COLO668 (cell line): ENCODE measurements around the gene GRWD1.

Experiments used
- DNase-seq: peaks from one replicate; lab custom pipeline; 2025; ENCODE audit not compliant: unreplicated experiment; lab: John Stamatoyannopoulos, UW

Gene GRWD1

DNA sequence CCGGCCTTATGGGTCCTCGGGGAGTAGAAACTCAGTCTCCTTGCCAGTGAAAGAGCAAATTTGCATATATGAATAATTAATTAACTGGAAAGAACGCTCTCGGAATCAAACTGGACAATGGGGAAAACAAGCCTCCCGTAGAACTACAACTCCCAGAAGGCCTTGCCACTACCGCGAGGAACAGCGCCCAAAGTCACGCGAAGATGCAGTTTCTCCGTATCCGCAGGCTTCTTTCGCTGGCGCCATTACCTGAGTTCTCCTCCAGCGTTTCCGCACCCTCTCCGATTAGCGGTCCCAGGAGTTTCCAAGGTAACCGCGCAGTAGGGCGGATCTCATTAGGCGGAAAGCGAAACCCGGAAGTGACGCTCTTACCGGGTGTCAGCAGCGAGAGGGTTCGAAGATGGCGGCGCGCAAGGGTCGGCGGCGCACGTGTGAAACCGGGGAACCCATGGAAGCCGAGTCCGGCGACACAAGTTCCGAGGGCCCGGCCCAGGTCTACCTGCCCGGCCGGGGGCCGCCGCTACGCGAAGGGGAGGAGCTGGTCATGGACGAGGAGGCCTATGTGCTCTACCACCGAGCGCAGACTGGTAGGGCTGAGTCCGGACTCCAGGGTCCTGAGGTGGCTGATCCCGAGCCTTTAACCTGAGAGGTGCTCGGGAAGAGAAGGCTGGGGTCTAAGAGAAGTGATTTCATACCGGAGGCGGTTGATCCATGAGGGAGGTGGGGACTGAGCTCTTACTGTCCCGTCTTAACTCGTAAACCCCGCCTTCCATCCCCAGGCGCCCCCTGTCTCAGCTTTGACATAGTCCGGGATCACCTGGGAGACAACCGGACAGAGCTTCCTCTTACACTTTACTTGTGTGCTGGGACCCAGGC lies at the start of gene GRWD1:
GRWD1 (plus strand) TSS at position 378 of the 876 bp plus-strand sequence; CDS start at position 401, 23 bp downstream.
- peak; percentile 94 for DNase-seq

- no peak for DNase-seq
Measured at GRCh38 chr19:48396016-48396823, 49.6 kb upstream of the GRWD1 start.

DNA sequence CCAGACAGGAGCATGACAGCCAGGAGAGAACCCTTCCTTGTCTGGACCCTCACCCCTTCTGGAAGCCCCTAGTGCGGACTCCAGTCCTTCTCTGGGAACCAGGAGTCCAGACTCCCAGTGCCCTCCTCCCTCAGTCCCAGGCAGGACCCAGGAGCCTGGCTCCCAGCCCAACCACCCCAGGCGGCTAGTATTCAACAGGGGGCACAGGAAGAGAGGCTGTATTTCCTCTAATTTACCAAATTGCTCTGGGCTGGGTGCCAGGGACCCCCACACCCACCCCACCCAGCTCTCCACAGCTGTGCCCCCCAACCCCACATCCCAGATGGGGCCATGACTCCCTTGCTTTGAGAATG lies 49.0 kb upstream of the GRWD1 start:
- no peak for DNase-seq

DNA sequence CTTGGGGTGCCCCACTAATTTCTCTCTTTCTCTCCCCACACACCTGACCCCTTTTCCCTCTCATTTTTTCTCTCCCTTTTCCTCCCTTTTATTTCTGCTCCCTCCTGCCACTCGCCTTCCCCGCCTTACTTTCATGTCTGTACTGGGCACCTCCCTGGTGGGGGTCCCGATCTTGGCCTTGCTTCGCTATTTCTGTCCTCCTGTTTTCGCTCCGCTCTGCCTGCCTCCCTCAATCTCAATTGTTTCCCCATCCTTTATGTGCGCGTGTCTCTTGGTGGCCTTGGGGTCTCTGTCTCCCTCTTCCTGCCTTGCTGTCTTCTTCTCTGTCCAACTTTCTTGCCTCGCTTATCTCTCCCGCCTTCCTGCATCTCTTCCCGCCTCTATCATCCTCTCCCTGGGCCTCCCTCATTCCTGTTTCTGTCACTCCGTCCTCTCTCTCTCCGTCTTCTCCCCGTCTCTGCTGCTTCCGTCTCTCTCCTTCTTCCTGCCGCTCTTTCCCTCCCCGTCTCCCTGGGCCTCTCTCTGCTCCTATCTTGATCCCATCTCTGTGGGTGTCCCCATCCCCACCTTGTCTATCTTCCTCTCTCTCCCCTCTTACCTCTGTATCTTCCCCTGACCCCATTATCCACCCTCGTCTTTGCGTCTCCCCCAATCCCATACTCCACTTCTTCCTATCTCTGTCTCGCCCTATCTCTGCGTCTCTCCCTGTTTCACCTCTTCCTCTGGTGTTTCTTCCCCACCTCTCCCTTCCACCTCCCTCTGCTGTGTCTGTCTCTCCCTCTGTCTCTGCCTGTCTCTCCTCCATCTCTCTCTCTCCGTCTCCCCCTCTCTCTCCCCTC lies 48.3 kb upstream of the GRWD1 start:
- DNase-seq, result no peak

DNA sequence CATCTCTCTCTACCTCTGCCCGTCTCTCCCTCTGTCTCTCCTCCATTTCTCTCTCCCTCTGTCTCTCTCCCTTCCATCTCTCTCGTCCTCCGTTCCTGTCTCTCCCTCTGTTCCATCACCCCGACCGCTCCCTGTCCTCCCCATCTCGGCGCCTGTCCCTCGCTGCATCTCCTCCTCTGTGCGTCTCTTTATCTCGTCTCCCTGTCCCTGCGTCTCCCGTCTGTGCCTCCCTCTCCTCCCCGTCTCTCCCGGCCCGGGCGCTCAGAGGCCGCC lies 47.7 kb upstream of the GRWD1 start:
- no peak for DNase-seq

- peak; percentile 95 for DNase-seq
Measured at GRCh38 chr19:48398375-48399235, 47.2 kb upstream of the GRWD1 start.

DNA sequence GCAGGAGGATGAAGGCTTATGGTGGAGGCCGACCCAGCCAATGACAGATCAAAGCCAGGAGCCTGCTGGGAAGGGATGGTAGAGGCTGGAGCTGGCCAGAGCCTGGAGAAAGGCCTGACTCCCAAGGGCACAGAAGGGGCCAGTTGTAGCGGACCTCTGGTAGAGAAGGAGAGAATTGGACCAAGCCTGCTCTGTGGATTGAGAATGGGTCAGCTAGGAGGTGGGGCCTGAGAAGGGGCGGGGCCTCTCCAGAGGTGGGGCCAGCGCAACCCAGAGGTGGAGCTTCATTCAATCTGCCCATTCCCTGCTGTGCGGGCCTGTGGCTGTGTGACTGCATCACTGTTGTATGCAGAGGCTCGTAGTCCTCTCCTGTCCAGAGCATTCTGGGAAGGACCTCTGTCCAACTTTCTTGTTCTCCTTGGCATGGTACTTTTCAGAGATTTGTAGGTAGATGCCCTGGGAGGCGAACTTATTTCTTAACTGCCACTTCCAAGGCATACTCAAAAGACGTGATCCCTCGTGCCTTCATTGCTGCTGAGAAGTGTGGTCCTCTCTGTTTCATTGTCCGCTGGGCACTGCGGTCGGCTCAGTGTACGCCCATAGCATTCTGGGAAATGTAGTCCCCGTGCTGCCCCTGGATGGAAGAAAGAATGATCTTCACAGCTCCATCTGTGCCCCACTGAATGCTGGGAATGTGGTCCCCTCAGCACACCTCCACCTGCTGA lies 45.6 kb upstream of the GRWD1 start:
- peak; percentile 76 for DNase-seq

- no peak for DNase-seq
Measured at GRCh38 chr19:48401287-48401686, 44.5 kb upstream of the GRWD1 start.

GRCh38 chr19:48403606-48404005 lies 42.2 kb upstream of the GRWD1 start:
- DNase-seq, result peak; percentile 53

GRCh38 chr19:48405010-48405659 lies 40.6 kb upstream of the GRWD1 start:
- no peak for DNase-seq

- DNase-seq, result no peak
Measured at GRCh38 chr19:48405850-48406249, 39.9 kb upstream of the GRWD1 start.

- DNase-seq, result peak; percentile 33
Measured at GRCh38 chr19:48413879-48414587, 31.8 kb upstream of the GRWD1 start.

DNA sequence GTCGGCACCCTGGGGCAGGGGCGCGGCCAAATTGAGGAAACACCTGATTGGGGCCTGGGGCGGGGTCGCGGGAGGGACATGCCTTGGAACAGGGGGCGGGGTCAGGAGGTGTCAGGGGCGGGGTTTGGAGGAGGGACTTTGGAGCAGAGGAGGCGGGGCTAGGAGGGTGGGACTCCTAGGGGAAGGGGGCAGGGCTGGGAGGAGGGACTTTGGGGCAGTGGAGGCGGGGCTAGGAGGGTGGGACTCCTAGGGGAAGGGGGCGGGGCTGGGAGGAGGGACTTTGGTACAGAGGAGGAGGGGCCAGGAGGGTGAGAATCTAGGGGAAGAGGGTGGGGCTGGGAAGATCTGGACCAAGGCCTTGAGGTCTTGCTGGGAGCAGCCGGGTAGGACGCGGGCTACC lies 30.4 kb upstream of the GRWD1 start:
- peak; percentile 65 for DNase-seq

GRCh38 chr19:48415806-48416221 lies 30.0 kb upstream of the GRWD1 start:
- DNase-seq, result no peak

DNA sequence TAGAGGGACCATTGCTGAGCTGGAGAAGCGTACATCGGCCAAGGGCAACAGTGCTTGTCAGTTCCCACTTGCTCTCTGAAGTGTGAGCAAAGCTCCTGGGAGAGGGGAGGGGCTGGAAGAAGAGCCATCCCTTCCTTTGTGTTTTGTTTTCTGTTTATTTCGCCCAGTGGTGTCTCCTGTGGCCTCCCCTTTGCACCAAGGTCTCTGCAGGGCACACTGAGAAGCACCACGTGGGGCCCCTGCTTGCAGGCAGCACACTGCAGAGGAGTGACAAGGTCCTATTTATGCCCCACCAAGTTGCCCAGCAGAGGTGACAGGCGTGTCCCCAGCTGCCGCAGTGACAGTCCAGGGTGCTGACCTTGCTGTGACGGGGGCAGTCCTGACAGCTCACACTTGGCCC lies 28.4 kb upstream of the GRWD1 start:
- no peak for DNase-seq

DNA sequence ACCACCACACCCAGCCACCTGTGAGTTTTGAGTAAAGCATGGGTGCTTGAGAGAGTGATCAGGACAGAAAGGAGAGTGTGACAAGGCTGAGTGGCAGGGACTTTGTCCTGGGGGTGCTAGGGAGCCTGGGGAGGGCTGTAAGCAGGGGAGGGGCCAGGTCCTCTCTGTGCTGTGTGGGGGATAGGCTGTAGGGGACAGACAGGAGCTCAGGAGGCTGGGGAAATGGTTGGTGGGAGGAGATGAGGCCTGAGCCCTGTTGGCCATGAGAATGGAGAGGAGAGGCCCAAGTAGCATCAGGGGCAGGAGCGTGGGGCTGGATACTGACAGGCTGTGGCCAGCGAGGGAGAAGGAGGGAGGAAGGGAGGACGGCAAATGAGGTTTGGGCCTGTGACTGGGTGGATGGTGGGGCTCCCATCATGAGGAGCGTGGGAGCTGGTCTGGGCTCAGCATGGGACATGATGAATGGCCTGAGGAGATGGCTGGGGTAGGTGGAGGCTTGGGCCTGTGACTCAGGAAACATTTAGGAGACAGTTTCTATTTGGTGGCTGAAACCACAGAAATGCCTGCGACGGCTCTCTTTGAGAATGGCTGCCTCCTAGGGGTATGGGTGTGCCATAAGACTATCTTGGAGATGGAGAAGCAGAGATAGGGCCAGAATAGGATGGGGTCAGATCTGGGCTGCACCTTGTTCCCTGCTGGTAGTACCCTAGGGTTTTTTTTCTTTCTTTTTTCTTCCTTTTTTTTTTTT lies 27.3 kb upstream of the GRWD1 start:
- no peak for DNase-seq

- DNase-seq, result peak; percentile 20
Measured at GRCh38 chr19:48419158-48419920, 26.4 kb upstream of the GRWD1 start.
